Osteoblast (primary cell): Measurements from ENCODE around the gene FDX2. TPM values are rescaled to one million over a fixed set of nuclear protein-coding genes. Genes with fewer than 3 reads are reported as not detected.
"Not testable (repeated sequence)": the region's sequence is repeated elsewhere in the genome, so short reads cannot be mapped to it uniquely, and the experiment has no call there.

Source experiments
- DNase-seq: peaks from one replicate; pipeline ENCODE4 v3.0.0; 2011; ENCODE audit warnings: low spot score, mixed read lengths; ENCODE audit not compliant: insufficient read length; ENCODE audit errors: missing footprints
- H2AFZ ChIP-seq: 2 replicates; pipeline ENCODE4 v1.6.0; 2011; ENCODE audit warnings: mild to moderate bottlenecking, low read length
- H3K27ac ChIP-seq: 2 replicates; pipeline ENCODE4 v1.5.1; 2011; ENCODE audit warnings: mild to moderate bottlenecking, low read depth, low read length, moderate library complexity
- H3K27me3 ChIP-seq: 2 replicates; pipeline ENCODE4 v1.6.0; 2012; ENCODE audit warnings: mild to moderate bottlenecking, control low read depth, inconsistent platforms, low read length, moderate library complexity; ENCODE audit not compliant: insufficient read depth
- H3K36me3 ChIP-seq: 2 replicates; pipeline ENCODE4 v1.5.1; 2011; ENCODE audit warnings: mild to moderate bottlenecking, low read length, control low read depth, moderate library complexity; ENCODE audit not compliant: insufficient read depth
- H3K4me1 ChIP-seq: 2 replicates; pipeline ENCODE4 v1.5.1; 2011; ENCODE audit warnings: mild to moderate bottlenecking, low read length, control low read depth, moderate library complexity; ENCODE audit not compliant: insufficient read depth
- H3K4me2 ChIP-seq: 2 replicates; pipeline ENCODE4 v1.6.0; 2011; ENCODE audit warnings: mild to moderate bottlenecking, low read length; ENCODE audit not compliant: insufficient read depth
- H3K4me3 ChIP-seq: fragments of 200-600 bp; sonication (generic); 3 replicates; pipeline ENCODE4 v1.5.1; 2012; ENCODE audit warnings: mild to moderate bottlenecking, low read length, inconsistent platforms; ENCODE audit not compliant: insufficient read depth
- H3K79me2 ChIP-seq: 2 replicates; pipeline ENCODE4 v1.6.0; 2012; ENCODE audit warnings: mild to moderate bottlenecking, low read length, control low read depth, inconsistent platforms; ENCODE audit not compliant: insufficient read depth
- H3K9me3 ChIP-seq: 2 replicates; pipeline ENCODE4 v1.5.1; 2011; ENCODE audit warnings: low read depth, low read length, control low read depth
- H4K20me1 ChIP-seq: 2 replicates; pipeline ENCODE4 v1.6.0; 2012; ENCODE audit warnings: mild to moderate bottlenecking, low read length, control low read depth; ENCODE audit not compliant: insufficient read depth
- CTCF ChIP-seq: IDR thresholded peaks from 2 replicates; pipeline ENCODE4 v1.5.1; 2011; ENCODE audit warnings: mild to moderate bottlenecking, low read depth, low read length, moderate library complexity; ENCODE audit errors: extremely low read depth
- total RNA-seq: library from RNA; depleted of rRNA; stranded (reverse); fragments of >200 nt; gene quantifications from 2 replicates; pipeline ENCODE4 v1.2.3, GENCODE V29; 2012

Gene FDX2
- total RNA-seq, 1 donor: 17.7 TPM

- peaks cover 8% of the 10 kb centered on the region for H3K4me1 ChIP-seq
- no peaks in the 10 kb centered on the region for H3K36me3 ChIP-seq
- peak; percentile 5 for DNase-seq
- no peak overlapping the region for H3K27ac ChIP-seq
- H3K4me3 ChIP-seq: no peak overlapping the region
- H3K79me2 ChIP-seq: no peaks in the 10 kb centered on the region
- H3K27me3 ChIP-seq: peaks cover 25% of the 10 kb centered on the region
- no peak for TF ChIP-seq CTCF
- H3K9me3 ChIP-seq: no peaks in the 10 kb centered on the region
- H4K20me1 ChIP-seq: no peaks in the 10 kb centered on the region
- no peak overlapping the region for H3K4me2 ChIP-seq
- H2AFZ ChIP-seq: no peak overlapping the region
Observed at GRCh38 chr19:10284960-10285278, 30.9 kb downstream of the FDX2 start.

GRCh38 chr19:10284065-10284959 lies 31.5 kb downstream of the FDX2 start:
- Histone ChIP-seq H4K20me1 (no peaks in the 10 kb centered on the region), H3K36me3 (no peaks in the 10 kb centered on the region), H3K4me2 (no peak overlapping the region), H2AFZ (no peak overlapping the region), H3K4me1 (peaks cover 6% of the 10 kb centered on the region), H3K9me3 (no peaks in the 10 kb centered on the region), H3K4me3 (no peak overlapping the region), H3K27ac (no peak overlapping the region), H3K79me2 (no peaks in the 10 kb centered on the region), H3K27me3 (peaks cover 20% of the 10 kb centered on the region)
- DNase-seq: peak; percentile 66
- TF ChIP-seq CTCF: no peak

GRCh38 chr19:10283301-10284064 lies 32.3 kb downstream of the FDX2 start:
- Histone ChIP-seq H3K9me3 (no peaks in the 10 kb centered on the region), H3K4me3 (no peak overlapping the region), H2AFZ (no peak overlapping the region), H3K27ac (no peak overlapping the region), H3K4me1 (no peaks in the 10 kb centered on the region), H3K79me2 (no peaks in the 10 kb centered on the region), H3K27me3 (peaks cover 12% of the 10 kb centered on the region), H4K20me1 (no peaks in the 10 kb centered on the region), H3K4me2 (no peak overlapping the region), H3K36me3 (no peaks in the 10 kb centered on the region)
- DNase-seq: peak; percentile 54
- TF ChIP-seq CTCF: no peak

GRCh38 chr19:10282043-10282442 lies 33.8 kb downstream of the FDX2 start:
- H3K36me3 ChIP-seq, H3K4me1 ChIP-seq, H2AFZ ChIP-seq, H3K79me2 ChIP-seq, H4K20me1 ChIP-seq, H3K27ac ChIP-seq, DNase-seq, H3K4me3 ChIP-seq, H3K9me3 ChIP-seq, H3K27me3 ChIP-seq, H3K4me2 ChIP-seq: not testable (repeated sequence)
